ENCODE measurements around the gene CAMTA1. TPM values are rescaled to one million over a fixed set of nuclear protein-coding genes. Genes with fewer than 3 reads are reported as not detected.

Gene CAMTA1
- polyA plus RNA-seq, 1 donor from 2014 or later = 79.0 TPM

GRCh38 chr1:7366286-7366954, 581.2 kb downstream of the CAMTA1 start:
- Mint-ChIP-seq H3K9me3 (peaks cover 0 to 9% (median 0%) of the 10 kb centered on the region in 3 donors), H3K36me3 (peaks cover 3% of the 10 kb centered on the region), H3K4me1 (no peaks in the 10 kb centered on the region), H3K27ac (peak overlapping the region in 1 of 3 donors; percentile 63), H3K4me3 (no peak overlapping the region), H3K27me3 (peaks cover 2% of the 10 kb centered on the region)

- Mint-ChIP-seq H3K9me3 (peaks cover 0 to 9% (median 0%) of the 10 kb centered on the region in 3 donors), H3K27ac (no peak overlapping the region), H3K36me3 (peaks cover 3% of the 10 kb centered on the region), H3K4me1 (no peaks in the 10 kb centered on the region), H3K27me3 (peaks cover 2% of the 10 kb centered on the region), H3K4me3 (no peak overlapping the region)
These were observed 581.9 kb downstream of the CAMTA1 start for GRCh38 chr1:7366955-7367665.

- peaks cover 2% of the 10 kb centered on the region for H3K27me3 Mint-ChIP-seq
- no peak overlapping the region for H3K27ac Mint-ChIP-seq
- no peaks in the 10 kb centered on the region for H3K36me3 Mint-ChIP-seq
- H3K4me3 Mint-ChIP-seq = no peak overlapping the region
- no peaks in the 10 kb centered on the region for H3K9me3 Mint-ChIP-seq
- no peaks in the 10 kb centered on the region for H3K4me1 Mint-ChIP-seq
These were observed 584.6 kb downstream of the CAMTA1 start for GRCh38 chr1:7369866-7370265.

- H3K27me3 Mint-ChIP-seq = peaks cover 2% of the 10 kb centered on the region
- no peaks in the 10 kb centered on the region for H3K36me3 Mint-ChIP-seq
- H3K4me1 Mint-ChIP-seq = no peaks in the 10 kb centered on the region
- H3K4me3 Mint-ChIP-seq = no peak overlapping the region
- no peak overlapping the region for H3K27ac Mint-ChIP-seq
- H3K9me3 Mint-ChIP-seq = no peaks in the 10 kb centered on the region
These were observed 586.7 kb downstream of the CAMTA1 start for GRCh38 chr1:7371926-7372325.

- no peaks in the 10 kb centered on the region for H3K36me3 Mint-ChIP-seq
- H3K4me3 Mint-ChIP-seq = no peak overlapping the region
- H3K9me3 Mint-ChIP-seq = no peaks in the 10 kb centered on the region
- no peaks in the 10 kb centered on the region for H3K4me1 Mint-ChIP-seq
- no peak overlapping the region for H3K27ac Mint-ChIP-seq
- peaks cover 6% of the 10 kb centered on the region for H3K27me3 Mint-ChIP-seq
These were observed 587.3 kb downstream of the CAMTA1 start for GRCh38 chr1:7372477-7373120.

- Mint-ChIP-seq H3K4me3 (no peak overlapping the region), H3K4me1 (no peaks in the 10 kb centered on the region), H3K27me3 (peaks cover 6% of the 10 kb centered on the region), H3K27ac (no peak overlapping the region), H3K9me3 (no peaks in the 10 kb centered on the region), H3K36me3 (no peaks in the 10 kb centered on the region)
These were observed 588.0 kb downstream of the CAMTA1 start for GRCh38 chr1:7373251-7373650.

GRCh38 chr1:7373876-7374562, 588.8 kb downstream of the CAMTA1 start:
- H3K36me3 Mint-ChIP-seq = no peaks in the 10 kb centered on the region
- no peaks in the 10 kb centered on the region for H3K9me3 Mint-ChIP-seq
- no peak overlapping the region for H3K4me3 Mint-ChIP-seq
- H3K27ac Mint-ChIP-seq = no peak overlapping the region
- no peaks in the 10 kb centered on the region for H3K4me1 Mint-ChIP-seq
- peaks cover 6% of the 10 kb centered on the region for H3K27me3 Mint-ChIP-seq

- H3K4me3 Mint-ChIP-seq = no peak overlapping the region
- no peaks in the 10 kb centered on the region for H3K36me3 Mint-ChIP-seq
- no peaks in the 10 kb centered on the region for H3K4me1 Mint-ChIP-seq
- no peak overlapping the region for H3K27ac Mint-ChIP-seq
- H3K27me3 Mint-ChIP-seq = peaks cover 7% of the 10 kb centered on the region
- H3K9me3 Mint-ChIP-seq = no peaks in the 10 kb centered on the region
These were observed 589.4 kb downstream of the CAMTA1 start for GRCh38 chr1:7374563-7375160.

GRCh38 chr1:7375329-7375728, 590.1 kb downstream of the CAMTA1 start:
- H3K36me3 Mint-ChIP-seq = no peaks in the 10 kb centered on the region
- no peak overlapping the region for H3K27ac Mint-ChIP-seq
- H3K4me1 Mint-ChIP-seq = no peaks in the 10 kb centered on the region
- H3K9me3 Mint-ChIP-seq = no peaks in the 10 kb centered on the region
- peaks cover 9% of the 10 kb centered on the region for H3K27me3 Mint-ChIP-seq
- no peak overlapping the region for H3K4me3 Mint-ChIP-seq

- Mint-ChIP-seq H3K27ac (no peak overlapping the region), H3K4me3 (no peak overlapping the region), H3K36me3 (no peaks in the 10 kb centered on the region), H3K27me3 (peaks cover 9% of the 10 kb centered on the region), H3K9me3 (no peaks in the 10 kb centered on the region), H3K4me1 (no peaks in the 10 kb centered on the region)
These were observed 590.8 kb downstream of the CAMTA1 start for GRCh38 chr1:7375781-7376660.

GRCh38 chr1:7376676-7377075, 591.4 kb downstream of the CAMTA1 start:
- Mint-ChIP-seq H3K36me3 (no peaks in the 10 kb centered on the region), H3K27ac (no peak overlapping the region), H3K9me3 (no peaks in the 10 kb centered on the region), H3K4me3 (no peak overlapping the region), H3K27me3 (peaks cover 7% of the 10 kb centered on the region), H3K4me1 (no peaks in the 10 kb centered on the region)

GRCh38 chr1:7378346-7379130, 593.3 kb downstream of the CAMTA1 start:
- peaks cover 7% of the 10 kb centered on the region for H3K27me3 Mint-ChIP-seq
- H3K9me3 Mint-ChIP-seq = no peaks in the 10 kb centered on the region
- H3K4me1 Mint-ChIP-seq = no peaks in the 10 kb centered on the region
- peaks cover 2% of the 10 kb centered on the region for H3K36me3 Mint-ChIP-seq
- H3K27ac Mint-ChIP-seq = no peak overlapping the region
- no peak overlapping the region for H3K4me3 Mint-ChIP-seq

GRCh38 chr1:7379441-7379971, 594.3 kb downstream of the CAMTA1 start:
- Mint-ChIP-seq H3K9me3 (no peaks in the 10 kb centered on the region), H3K36me3 (peaks cover 2% of the 10 kb centered on the region), H3K4me1 (no peaks in the 10 kb centered on the region), H3K27me3 (peaks cover 7% of the 10 kb centered on the region), H3K27ac (no peak overlapping the region), H3K4me3 (no peak overlapping the region)
